Measurements from ENCODE around the gene TRAPPC6A. TPM values are rescaled to one million over a fixed set of nuclear protein-coding genes. Genes with fewer than 3 reads are reported as not detected.

Gene TRAPPC6A
- total and polyA plus RNA-seq, 9 of the 15 experiments (the other 6 are each of a cell fraction or from before 2014, with no cell fraction given) = 0.82 to 23.6 (median 11.6) TPM

GRCh38 chr19:45151821-45152503, 26.1 kb downstream of the TRAPPC6A start:
- FAIRE-seq (no peak), DNase-seq (ENCODE audit: extremely low read depth in 1 of 4, low spot score in 3 of 4) (no peak), ATAC-seq (no peak)
- BruUV-seq (replicated peaks) = no TSS peak
- Histone ChIP-seq H3K27ac (ENCODE audit: extremely low read depth, low read depth, low read length) (no peak overlapping the region), H3K79me2 (ENCODE audit: control insufficient read depth, insufficient read depth, low read length) (no peaks in the 10 kb centered on the region), H3K27me3 (ENCODE audit: control insufficient read depth in 2 of 2, insufficient read depth in 2 of 2, low read length in 2 of 2) (no peaks in the 10 kb centered on the region), H4K20me1 (replicated peaks; ENCODE audit: control insufficient read depth, insufficient read depth, low read length) (peaks cover 8% of the 10 kb centered on the region), H3K9me3 (replicated peaks; ENCODE audit: control insufficient read depth, insufficient read depth, low read depth, low read length) (no peaks in the 10 kb centered on the region), H3K4me2 (ENCODE audit: insufficient read depth, low read length) (no peak overlapping the region), H3K36me3 (ENCODE audit: control insufficient read depth, insufficient read depth, low read length) (0 out of 3 replicates have a peak, but pooled peaks cover 3% of the 10 kb centered on the region), H3K4me3 (no peak overlapping the region), H3K9ac (ENCODE audit: insufficient read depth in 1 of 2, low read depth in 2 of 2, low read length in 2 of 2) (no peak overlapping the region), H2AFZ (ENCODE audit: low read depth, low read length) (no peak overlapping the region), H3K9me1 (ENCODE audit: control insufficient read depth, insufficient read depth, low read length) (peaks cover 5% of the 10 kb centered on the region), H3K4me1 (replicated peaks in 1 of 2; ENCODE audit: control insufficient read depth in 2 of 2, insufficient read depth in 2 of 2, low read length in 2 of 2) (peaks cover 15 to 62% of the 10 kb centered on the region in 2 experiments)
- ChIA-PET CTCF (ENCODE audit: low intra/inter-chr PET ratio) (no interaction called here), POLR2A (interaction anchor here (0.6 kb wide), 1 partner anchor 650 kb away, joined by 4 read pairs; no protein-coding TSS in a partner anchor)
- TF ChIP-seq ELF4 (CRISPR knock-in tag; IDR thresholded peaks at IDR 0.05) (no peak), ZBTB33 (CRISPR knock-in tag; IDR thresholded peaks at IDR 0.05) (peak; percentile 82; the same call in 1 of the 2 replicates), POLR2G (IDR thresholded peaks at IDR 0.05; ENCODE audit: low read depth, low read length) (peak; percentile 72), HNRNPL (IDR thresholded peaks at IDR 0.05; ENCODE audit: low read depth, low read length) (0 out of 2 replicates have a peak, but pooled peaks have one; percentile 57), ZBTB7A (IDR thresholded peaks at IDR 0.05; ENCODE audit: borderline replicate concordance, control insufficient read depth, low read depth, low read length) (no peak), TAL1 (IDR thresholded peaks at IDR 0.05) (no peak), ZNF280A (IDR thresholded peaks at IDR 0.05; ENCODE audit: low read depth, partially characterized antibody) (no peak), ZNF511 (CRISPR knock-in tag; IDR thresholded peaks at IDR 0.05) (no peak), RBM22 (IDR thresholded peaks at IDR 0.05; ENCODE audit: low read depth, low read length, poor library complexity, severe bottlenecking) (peak; percentile 19), ZBTB43 (CRISPR knock-in tag; IDR thresholded peaks at IDR 0.05) (no peak), ZNF766 (CRISPR knock-in tag; conservative IDR thresholded peaks at IDR 0.05) (no peak)
- in situ Hi-C loops (cut with MboI) = no loop called here
- 97% methylated on average over 26 of the region's 64 CpGs for WGBS (ENCODE audit: insufficient coverage, low coverage, missing lambda C conversion rate)
- intact Hi-C loops (cut with micrococcal nuclease) = no loop called here

All from K562 (cell line).